ENCODE data around the gene CACNA1I. TPM values are rescaled to one million over a fixed set of nuclear protein-coding genes. Genes with fewer than 3 reads are reported as not detected.
"Not testable (repeated sequence)": the region's sequence is repeated elsewhere in the genome, so short reads cannot be mapped to it uniquely, and the experiment has no call there.

Gene CACNA1I
- total RNA-seq: 0.63 TPM
- not detected for polyA plus RNA-seq (ENCODE audit: insufficient read depth, low read depth, low replicate concordance)
- long read RNA-seq, donor 1: 0 reads
- long read RNA-seq, donor 2: 0 reads
- long read RNA-seq, donor 3: 0 reads
- long read RNA-seq, donor 4: 0 reads
- long read RNA-seq, donor 5: 0 reads
- long read RNA-seq, donor 6: 0 reads
- long read RNA-seq, donor 7: 0 reads
- long read RNA-seq, donor 8: 0 reads
- long read RNA-seq, donor 9: 0 reads
- long read RNA-seq, donor 10: 0 reads

GRCh38 chr22:39570665-39571064 is at the start of gene CACNA1I:
Gene CACNA1I, plus strand, starts transcription at chr22:39570753. Its CDS starts 0 bp downstream, at chr22:39570753.
- Histone ChIP-seq H3K9me3 (ENCODE audit: control insufficient read depth in 2 of 3, insufficient read depth in 1 of 3, low read length in 3 of 3) (peaks cover 0 to 1% (median 0%) of the 10 kb centered on the region in 3 donors), H3K27me3 (ENCODE audit: control insufficient read depth, insufficient read depth, low read length) (no peaks in the 10 kb centered on the region), H3K4me3 (ENCODE audit: low read length in 3 of 3) (no peak within 1 kb of the TSS), H3K36me3 (ENCODE audit: control insufficient read depth in 2 of 3, insufficient read depth in 3 of 3, low read length in 3 of 3) (no peaks in the 10 kb centered on the region), H3K4me1 (ENCODE audit: control insufficient read depth in 2 of 3, insufficient read depth in 2 of 3, low read depth in 1 of 3, low read length in 3 of 3) (no peaks in the 10 kb centered on the region), H3K27ac (ENCODE audit: low read depth in 2 of 2, low read length in 2 of 2) (no peak within 1 kb of the TSS), H3K9ac (ENCODE audit: low read length in 3 of 3) (no peak within 1 kb of the TSS)
- TF ChIP-seq CTCF (IDR thresholded peaks at IDR 0.05; ENCODE audit: borderline replicate concordance, extremely low read depth, insufficient read depth): no peak
- intact Hi-C loops (cut with DNase I): no loop called here
- FAIRE-seq (no peak), DNase-seq (no peak)

- H3K9me3 ChIP-seq (ENCODE audit: control insufficient read depth in 2 of 3, insufficient read depth in 1 of 3, low read length in 3 of 3); H3K27me3 ChIP-seq (ENCODE audit: control insufficient read depth, insufficient read depth, low read length); FAIRE-seq; intact Hi-C loops (cut with DNase I): not testable (repeated sequence)
- Histone ChIP-seq H3K36me3 (ENCODE audit: control insufficient read depth in 2 of 3, insufficient read depth in 3 of 3, low read length in 3 of 3) (peaks cover 7 to 34% (median 26%) of the 10 kb centered on the region in 3 donors), H3K4me3 (ENCODE audit: low read length in 3 of 3) (peak overlapping the region; percentile 87 to 97 (median 94)), H3K9ac (ENCODE audit: low read length in 3 of 3) (peak overlapping the region; percentile 71 to 99 (median 96)), H3K27ac (ENCODE audit: low read depth in 2 of 2, low read length in 2 of 2) (peak overlapping the region; percentile 100), H3K4me1 (ENCODE audit: control insufficient read depth in 2 of 3, insufficient read depth in 2 of 3, low read depth in 1 of 3, low read length in 3 of 3) (peaks cover 5 to 40% (median 26%) of the 10 kb centered on the region in 3 donors)
- peak in 1 of 5 donors; percentile 65 for DNase-seq
Observed at GRCh38 chr22:39521106-39521885, 49.3 kb upstream of the CACNA1I start.

- FAIRE-seq; intact Hi-C loops (cut with DNase I); H3K27me3 ChIP-seq (ENCODE audit: control insufficient read depth, insufficient read depth, low read length); H3K9me3 ChIP-seq (ENCODE audit: control insufficient read depth in 2 of 3, insufficient read depth in 1 of 3, low read length in 3 of 3): not testable (repeated sequence)
- Histone ChIP-seq H3K9ac (ENCODE audit: low read length in 3 of 3) (peak overlapping the region; percentile 71 to 99 (median 96)), H3K27ac (ENCODE audit: low read depth in 2 of 2, low read length in 2 of 2) (peak overlapping the region in 1 of 2 donors; percentile 100), H3K4me3 (ENCODE audit: low read length in 3 of 3) (peak overlapping the region; percentile 87 to 97 (median 94)), H3K4me1 (ENCODE audit: control insufficient read depth in 2 of 3, insufficient read depth in 2 of 3, low read depth in 1 of 3, low read length in 3 of 3) (peaks cover 5 to 40% (median 26%) of the 10 kb centered on the region in 3 donors), H3K36me3 (ENCODE audit: control insufficient read depth in 2 of 3, insufficient read depth in 3 of 3, low read length in 3 of 3) (peaks cover 7 to 34% (median 26%) of the 10 kb centered on the region in 3 donors)
- peak in 1 of 5 donors; percentile 14 for DNase-seq
Observed at GRCh38 chr22:39522091-39522490, 48.5 kb upstream of the CACNA1I start.

- intact Hi-C loops (cut with DNase I): no loop called here
- H3K4me3 ChIP-seq (ENCODE audit: low read length in 3 of 3): peak overlapping the region; percentile 39 to 94 (median 87)
- peak in 1 of 5 donors; percentile 42 for DNase-seq
- H3K27ac ChIP-seq (ENCODE audit: low read depth in 2 of 2, low read length in 2 of 2): peak overlapping the region; percentile 15 to 51
- TF ChIP-seq CTCF (IDR thresholded peaks at IDR 0.05; ENCODE audit: borderline replicate concordance, extremely low read depth, insufficient read depth): no peak
- no peaks in the 10 kb centered on the region for H3K27me3 ChIP-seq (ENCODE audit: control insufficient read depth, insufficient read depth, low read length)
- peak overlapping the region; percentile 9 to 99 (median 15) for H3K9ac ChIP-seq (ENCODE audit: low read length in 3 of 3)
- no peak for FAIRE-seq
- no peaks in the 10 kb centered on the region for H3K9me3 ChIP-seq (ENCODE audit: control insufficient read depth in 2 of 3, insufficient read depth in 1 of 3, low read length in 3 of 3)
- peaks cover 7 to 34% (median 23%) of the 10 kb centered on the region in 3 donors for H3K36me3 ChIP-seq (ENCODE audit: control insufficient read depth in 2 of 3, insufficient read depth in 3 of 3, low read length in 3 of 3)
- H3K4me1 ChIP-seq (ENCODE audit: control insufficient read depth in 2 of 3, insufficient read depth in 2 of 3, low read depth in 1 of 3, low read length in 3 of 3): peaks cover 5 to 47% (median 32%) of the 10 kb centered on the region in 3 donors
Observed at GRCh38 chr22:39522567-39523300, 47.8 kb upstream of the CACNA1I start.
